NCI-H774 (cell line): ENCODE results near the gene ZMAT2.
"Not testable (repeated sequence)": the region's sequence is repeated elsewhere in the genome, so short reads cannot be mapped to it uniquely, and the experiment has no call there.

Source experiments
- DNase-seq: peaks from one replicate; lab custom pipeline; 2025; lab: John Stamatoyannopoulos, UW

ZMAT2 gene

GRCh38 chr5:140700177-140701144 lies at the start of gene ZMAT2:
Gene ZMAT2 (plus strand): TSS chr5:140700447. CDS start chr5:140700461, 14 bp downstream.
- peak; percentile 93 for DNase-seq

GRCh38 chr5:140658870-140659269 lies 41.4 kb upstream of the ZMAT2 start:
- no peak for DNase-seq

GRCh38 chr5:140660371-140660770 lies 39.9 kb upstream of the ZMAT2 start:
- not testable (repeated sequence) for DNase-seq

- no peak for DNase-seq
Observed at GRCh38 chr5:140664030-140664358, 36.3 kb upstream of the ZMAT2 start.

- peak; percentile 91 for DNase-seq
Observed at GRCh38 chr5:140664359-140665119, 35.7 kb upstream of the ZMAT2 start, which contains the start of gene WDR55. Gene WDR55 (plus strand): TSS chr5:140664904. CDS start chr5:140664913, 9 bp downstream.

- not testable (repeated sequence) for DNase-seq
Observed at GRCh38 chr5:140671035-140671434, 29.2 kb upstream of the ZMAT2 start.

- DNase-seq, result no peak
Observed at GRCh38 chr5:140671472-140672125, 28.6 kb upstream of the ZMAT2 start.

- no peak for DNase-seq
Observed at GRCh38 chr5:140672455-140673186, 27.6 kb upstream of the ZMAT2 start.

- no peak for DNase-seq
Observed at GRCh38 chr5:140673187-140673976, 26.9 kb upstream of the ZMAT2 start, which contains the start of gene DND1. Gene DND1 (minus strand): TSS chr5:140673576. CDS start chr5:140673542, 34 bp downstream.

GRCh38 chr5:140674211-140674610 lies 26.0 kb upstream of the ZMAT2 start:
- DNase-seq, result no peak

- no peak for DNase-seq
Observed at GRCh38 chr5:140674629-140675028, 25.6 kb upstream of the ZMAT2 start.

GRCh38 chr5:140677947-140678346 lies 22.3 kb upstream of the ZMAT2 start:
- no peak for DNase-seq

GRCh38 chr5:140678993-140679392 lies 21.3 kb upstream of the ZMAT2 start:
- DNase-seq, result no peak

GRCh38 chr5:140690376-140690932 lies 9.8 kb upstream of the ZMAT2 start:
- DNase-seq, result no peak

GRCh38 chr5:140690941-140691924 lies 9.0 kb upstream of the ZMAT2 start, which contains the start of the genes HARS1 and HARS2:
Gene HARS1 (minus strand): TSS chr5:140691370. CDS start chr5:140691304, 66 bp downstream.
Gene HARS2 (plus strand): TSS chr5:140691455. CDS start chr5:140691649, 194 bp downstream.
- DNase-seq, result peak; percentile 95

- DNase-seq, result no peak
Observed at GRCh38 chr5:140694276-140694675, 6.0 kb upstream of the ZMAT2 start.

- no peak for DNase-seq
Observed at GRCh38 chr5:140696891-140697492, 3.3 kb upstream of the ZMAT2 start.

- no peak for DNase-seq
Observed at GRCh38 chr5:140707812-140708211, 7.6 kb downstream of the ZMAT2 start.
